ENCODE data around the gene LARP1B. TPM values are rescaled to one million over a fixed set of nuclear protein-coding genes. Genes with fewer than 3 reads are reported as not detected.
A peak's percentile ranks its signal among the peaks of the same experiment; 100 is the strongest.
"Not testable (repeated sequence)": the region's sequence is repeated elsewhere in the genome, so short reads cannot be mapped to it uniquely, and the experiment has no call there.

Gene LARP1B
- total RNA-seq, 1 donor from 2014 or later = 25.6 TPM

- DNase-seq = no peak
Measured at GRCh38 chr4:128227991-128228571, 167.0 kb downstream of the LARP1B start.

- no peak for DNase-seq
Measured at GRCh38 chr4:128228845-128229795, 168.0 kb downstream of the LARP1B start.

GRCh38 chr4:128232719-128233118, 171.6 kb downstream of the LARP1B start:
- no peak for DNase-seq

GRCh38 chr4:128234836-128235235, 173.7 kb downstream of the LARP1B start:
- no peak for DNase-seq

- DNase-seq = no peak
Measured at GRCh38 chr4:128241019-128241418, 179.9 kb downstream of the LARP1B start.

GRCh38 chr4:128241425-128241913, 180.4 kb downstream of the LARP1B start:
- peak; percentile 54 for DNase-seq

GRCh38 chr4:128241981-128242380, 180.9 kb downstream of the LARP1B start:
- DNase-seq = no peak

- no peak for DNase-seq
Measured at GRCh38 chr4:128242601-128243000, 181.5 kb downstream of the LARP1B start.

- no peak for DNase-seq
Measured at GRCh38 chr4:128244379-128244778, 183.3 kb downstream of the LARP1B start.

GRCh38 chr4:128245391-128245790, 184.3 kb downstream of the LARP1B start:
- DNase-seq = not testable (repeated sequence)

- no peak for DNase-seq
Measured at GRCh38 chr4:128247906-128248305, 186.8 kb downstream of the LARP1B start.

- no peak for DNase-seq
Measured at GRCh38 chr4:128249787-128250668, 188.9 kb downstream of the LARP1B start.

- no peak for DNase-seq
Measured at GRCh38 chr4:128255906-128256305, 194.8 kb downstream of the LARP1B start.

GRCh38 chr4:128256539-128256938, 195.4 kb downstream of the LARP1B start:
- no peak for DNase-seq

GRCh38 chr4:128258166-128258565, 197.1 kb downstream of the LARP1B start:
- not testable (repeated sequence) for DNase-seq

GRCh38 chr4:128259889-128260288, 198.8 kb downstream of the LARP1B start:
- DNase-seq = not testable (repeated sequence)

Other genes with a start within 250 kb of the LARP1B start
- 15.4 TPM for gene PLK4, start 180.4 kb upstream of the LARP1B start, total RNA-seq
- gene MFSD8, start 96.1 kb upstream of the LARP1B start, total RNA-seq = 30.4 TPM
- gene ABHD18, start 95.9 kb upstream of the LARP1B start, total RNA-seq = 10.9 TPM
- gene PGRMC2, start 226.5 kb downstream of the LARP1B start, total RNA-seq = 58.7 TPM